Chondrocyte (in vitro differentiated cells): ENCODE results near the gene IFT122. TPM values are rescaled to one million over a fixed set of nuclear protein-coding genes. Genes with fewer than 3 reads are reported as not detected.
"Not testable (repeated sequence)": the region's sequence is repeated elsewhere in the genome, so short reads cannot be mapped to it uniquely, and the experiment has no call there.

Source experiments
- DNase-seq: peaks from one replicate; pipeline ENCODE4 v3.0.0; 2021; ENCODE audit warnings: mixed read lengths, low spot score
- H3K27ac Mint-ChIP-seq: one replicate; pipeline ENCODE4 v1.8.0; 2021; ENCODE audit warnings: mild to moderate bottlenecking, moderate library complexity, mixed read lengths; ENCODE audit not compliant: unreplicated experiment
- H3K27me3 Mint-ChIP-seq: 2 replicates; pipeline ENCODE4 v1.8.0; 2021; ENCODE audit warnings: low read depth, mixed read lengths
- H3K36me3 Mint-ChIP-seq: 2 replicates; pipeline ENCODE4 v1.8.0; 2021; ENCODE audit warnings: low read depth, mixed read lengths
- H3K4me1 Mint-ChIP-seq: 2 replicates; pipeline ENCODE4 v1.8.0; 2021; ENCODE audit warnings: low read depth, mild to moderate bottlenecking, mixed read lengths
- H3K4me3 Mint-ChIP-seq: one replicate; pipeline ENCODE4 v1.8.0; 2021; ENCODE audit warnings: mild to moderate bottlenecking, moderate library complexity, mixed read lengths; ENCODE audit not compliant: unreplicated experiment
- H3K9me3 Mint-ChIP-seq: 2 replicates; pipeline ENCODE4 v1.8.0; 2021; ENCODE audit warnings: low read depth, mixed read lengths
- total RNA-seq: library from RNA; stranded (reverse); gene quantifications from 3 replicates; pipeline ENCODE4 v1.2.1, GENCODE V29; 2021
- TF ChIP-seq, protein P1 (sequence below): fragments of 200-600 bp; sonication (generic); IDR thresholded peaks from 2 replicates; pipeline ENCODE4 v1.5.0; 2021; ENCODE audit warnings: antibody characterized with exemption, mild to moderate bottlenecking, moderate library complexity

The IFT122 gene
- total RNA-seq, 1 donor from 2014 or later, result 16.2 TPM

DNA sequence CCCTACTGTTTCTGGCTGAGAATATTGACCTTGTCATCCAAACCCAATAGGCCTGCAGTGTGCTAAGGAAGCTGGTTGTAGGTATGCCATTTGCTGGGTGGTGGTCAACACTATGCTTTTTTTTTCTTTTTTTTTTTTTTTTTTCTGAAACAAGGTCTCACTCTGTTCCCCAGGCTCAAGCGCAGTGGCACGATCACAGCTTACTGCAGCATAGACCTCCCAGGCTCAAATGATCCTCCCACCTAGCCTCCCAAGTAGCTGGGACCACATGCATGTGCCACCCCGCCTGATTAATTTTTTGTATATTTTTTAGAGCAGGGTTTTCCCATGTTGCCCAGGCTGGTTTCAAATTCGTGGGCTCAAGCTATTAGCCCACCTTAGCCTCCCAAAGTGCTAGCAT lies 52.7 kb downstream of the IFT122 start:
- TF ChIP-seq, protein P1, sequence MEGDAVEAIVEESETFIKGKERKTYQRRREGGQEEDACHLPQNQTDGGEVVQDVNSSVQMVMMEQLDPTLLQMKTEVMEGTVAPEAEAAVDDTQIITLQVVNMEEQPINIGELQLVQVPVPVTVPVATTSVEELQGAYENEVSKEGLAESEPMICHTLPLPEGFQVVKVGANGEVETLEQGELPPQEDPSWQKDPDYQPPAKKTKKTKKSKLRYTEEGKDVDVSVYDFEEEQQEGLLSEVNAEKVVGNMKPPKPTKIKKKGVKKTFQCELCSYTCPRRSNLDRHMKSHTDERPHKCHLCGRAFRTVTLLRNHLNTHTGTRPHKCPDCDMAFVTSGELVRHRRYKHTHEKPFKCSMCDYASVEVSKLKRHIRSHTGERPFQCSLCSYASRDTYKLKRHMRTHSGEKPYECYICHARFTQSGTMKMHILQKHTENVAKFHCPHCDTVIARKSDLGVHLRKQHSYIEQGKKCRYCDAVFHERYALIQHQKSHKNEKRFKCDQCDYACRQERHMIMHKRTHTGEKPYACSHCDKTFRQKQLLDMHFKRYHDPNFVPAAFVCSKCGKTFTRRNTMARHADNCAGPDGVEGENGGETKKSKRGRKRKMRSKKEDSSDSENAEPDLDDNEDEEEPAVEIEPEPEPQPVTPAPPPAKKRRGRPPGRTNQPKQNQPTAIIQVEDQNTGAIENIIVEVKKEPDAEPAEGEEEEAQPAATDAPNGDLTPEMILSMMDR, result no peak
- Mint-ChIP-seq H3K27me3 (no peaks in the 10 kb centered on the region), H3K4me1 (peaks cover 28% of the 10 kb centered on the region), H3K36me3 (peaks cover 8% of the 10 kb centered on the region), H3K27ac (no peak overlapping the region), H3K4me3 (no peak overlapping the region), H3K9me3 (no peaks in the 10 kb centered on the region)
- DNase-seq, result no peak

GRCh38 chr3:129493206-129493605 lies 53.2 kb downstream of the IFT122 start:
- H3K36me3 Mint-ChIP-seq, result peaks cover 8% of the 10 kb centered on the region
- no peak overlapping the region for H3K27ac Mint-ChIP-seq
- no peak overlapping the region for H3K4me3 Mint-ChIP-seq
- no peak for DNase-seq
- H3K4me1 Mint-ChIP-seq, result peaks cover 28% of the 10 kb centered on the region
- TF ChIP-seq, protein P1, result no peak
- H3K27me3 Mint-ChIP-seq, result no peaks in the 10 kb centered on the region
- H3K9me3 Mint-ChIP-seq, result no peaks in the 10 kb centered on the region

- Mint-ChIP-seq H3K27ac (peak overlapping the region; percentile 50), H3K4me1 (peaks cover 35% of the 10 kb centered on the region)
- not testable (repeated sequence) for H3K9me3 Mint-ChIP-seq, H3K27me3 Mint-ChIP-seq, H3K36me3 Mint-ChIP-seq, DNase-seq, H3K4me3 Mint-ChIP-seq
These were observed 54.5 kb downstream of the IFT122 start for GRCh38 chr3:129494499-129494898.

- peaks cover 35% of the 10 kb centered on the region for H3K4me1 Mint-ChIP-seq
- not testable (repeated sequence) for H3K27me3 Mint-ChIP-seq, DNase-seq, H3K36me3 Mint-ChIP-seq, H3K4me3 Mint-ChIP-seq, H3K9me3 Mint-ChIP-seq
- peak overlapping the region; percentile 50 for H3K27ac Mint-ChIP-seq
These were observed 55.1 kb downstream of the IFT122 start for GRCh38 chr3:129495006-129495639.

- H3K4me3 Mint-ChIP-seq, DNase-seq, H3K9me3 Mint-ChIP-seq, H3K36me3 Mint-ChIP-seq, H3K27me3 Mint-ChIP-seq, H3K27ac Mint-ChIP-seq: not testable (repeated sequence)
- peaks cover 43% of the 10 kb centered on the region for H3K4me1 Mint-ChIP-seq
These were observed 57.9 kb downstream of the IFT122 start for GRCh38 chr3:129497876-129498275.

DNA sequence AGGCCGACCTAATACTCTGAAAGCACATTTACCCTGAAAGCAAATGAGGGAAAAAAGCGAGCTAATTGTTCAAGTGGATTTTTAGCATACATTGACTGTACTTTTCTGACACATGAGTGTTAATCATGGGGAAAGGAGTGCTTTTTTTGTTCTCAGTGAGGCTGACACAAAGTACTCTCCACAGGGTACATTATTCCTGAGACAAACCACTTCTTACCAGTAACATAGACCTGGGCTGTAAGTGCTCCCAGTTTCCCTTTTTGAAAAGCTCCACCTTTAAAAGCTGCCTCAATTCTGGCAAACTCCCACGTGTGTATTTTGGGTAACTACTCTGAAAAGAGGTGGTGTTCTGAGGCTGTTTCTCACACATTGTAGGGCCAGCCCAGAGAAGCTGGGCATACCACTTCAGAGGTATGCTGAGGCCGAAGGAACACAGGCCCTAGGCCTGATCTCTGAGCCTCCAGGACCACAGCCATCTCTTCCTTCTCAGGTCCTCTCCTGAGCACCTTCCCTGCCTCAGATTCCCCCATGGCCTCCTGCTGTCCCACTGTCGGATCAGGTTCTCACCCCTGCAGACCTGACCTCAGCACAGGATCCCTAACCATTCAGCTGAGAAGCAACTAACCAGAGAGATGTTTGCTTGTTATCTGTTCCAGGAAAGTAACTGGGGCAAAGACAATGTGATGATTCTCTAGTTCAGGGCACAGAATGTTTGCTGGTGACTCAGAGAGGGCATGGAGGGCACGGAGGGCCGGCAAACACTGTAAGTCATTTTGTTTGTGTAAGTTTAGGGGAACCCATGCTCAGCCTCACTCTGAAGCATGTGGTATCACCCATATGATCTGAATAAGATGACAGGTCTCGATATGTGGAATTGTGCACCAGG lies 58.8 kb downstream of the IFT122 start:
- not testable (repeated sequence) for DNase-seq, H3K27ac Mint-ChIP-seq, H3K4me3 Mint-ChIP-seq, H3K27me3 Mint-ChIP-seq, H3K36me3 Mint-ChIP-seq, H3K9me3 Mint-ChIP-seq
- peaks cover 43% of the 10 kb centered on the region for H3K4me1 Mint-ChIP-seq

DNA sequence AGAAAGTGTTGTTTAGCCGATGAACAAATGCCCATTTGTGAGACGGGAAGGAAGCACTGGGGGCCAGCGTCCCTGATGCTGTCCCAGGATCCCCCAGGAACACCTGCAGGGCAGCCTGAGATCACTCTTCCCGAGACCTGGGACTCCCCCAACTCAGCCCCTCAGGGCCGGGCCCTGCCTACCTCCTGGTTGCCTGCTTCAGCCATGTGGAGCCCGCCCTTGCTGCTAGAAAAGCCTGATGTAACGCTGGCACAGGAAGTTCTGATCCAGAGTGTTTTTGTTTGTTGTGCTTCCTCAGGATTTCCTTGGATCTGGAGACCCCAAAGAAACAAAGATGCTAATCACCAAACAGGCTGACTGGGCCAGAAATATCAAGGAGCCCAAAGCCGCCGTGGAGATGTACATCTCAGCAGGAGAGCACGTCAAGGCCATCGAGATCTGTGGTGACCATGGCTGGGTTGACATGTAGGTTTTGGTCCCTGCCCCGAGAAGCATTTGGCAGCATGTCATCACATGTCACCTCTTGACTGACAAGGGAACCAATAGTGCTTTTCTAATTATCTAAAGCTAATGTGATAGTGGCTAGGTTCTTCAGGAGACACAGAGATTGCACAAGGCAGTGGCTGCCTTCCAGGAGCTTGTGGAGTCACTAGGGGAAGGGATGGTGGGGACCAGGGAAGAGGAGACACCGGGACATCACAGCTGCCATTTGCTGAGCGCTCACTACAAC lies 59.7 kb downstream of the IFT122 start:
- H3K27ac Mint-ChIP-seq, H3K27me3 Mint-ChIP-seq, H3K4me3 Mint-ChIP-seq, DNase-seq, H3K36me3 Mint-ChIP-seq, H3K9me3 Mint-ChIP-seq: not testable (repeated sequence)
- H3K4me1 Mint-ChIP-seq, result peaks cover 37% of the 10 kb centered on the region
